IPS-20b (cell line): ENCODE measurements around the gene NOTCH3.

Experiments
- H3K27ac ChIP-seq: one replicate; pipeline ENCODE4 v1.5.1; 2013; ENCODE audit warnings: low read length
- H3K27me3 ChIP-seq: 2 replicates; pipeline ENCODE4 v1.6.1; 2013; ENCODE audit warnings: mild to moderate bottlenecking, low read length, inconsistent platforms; ENCODE audit not compliant: insufficient read depth
- H3K36me3 ChIP-seq: 2 replicates; pipeline ENCODE4 v1.6.1; 2013; ENCODE audit warnings: low read depth, mild to moderate bottlenecking, inconsistent platforms, low read length, moderate library complexity; ENCODE audit not compliant: insufficient read depth
- H3K4me1 ChIP-seq: 2 replicates; pipeline ENCODE4 v1.6.1; 2013; ENCODE audit warnings: mild to moderate bottlenecking, control low read depth, inconsistent platforms, low read length, moderate library complexity; ENCODE audit not compliant: insufficient read depth
- H3K4me3 ChIP-seq: 2 replicates; pipeline ENCODE4 v1.5.1; 2013; ENCODE audit warnings: mild to moderate bottlenecking, low read length, inconsistent platforms
- H3K9ac ChIP-seq: 2 replicates; pipeline ENCODE4 v1.6.1; 2013; ENCODE audit warnings: low read depth, mild to moderate bottlenecking, inconsistent platforms, low read length, moderate library complexity
- H3K9me3 ChIP-seq: 2 replicates; pipeline ENCODE4 v1.6.1; 2013; ENCODE audit warnings: mild to moderate bottlenecking, low read depth, low read length, inconsistent platforms; ENCODE audit not compliant: insufficient read depth

The NOTCH3 gene

DNA sequence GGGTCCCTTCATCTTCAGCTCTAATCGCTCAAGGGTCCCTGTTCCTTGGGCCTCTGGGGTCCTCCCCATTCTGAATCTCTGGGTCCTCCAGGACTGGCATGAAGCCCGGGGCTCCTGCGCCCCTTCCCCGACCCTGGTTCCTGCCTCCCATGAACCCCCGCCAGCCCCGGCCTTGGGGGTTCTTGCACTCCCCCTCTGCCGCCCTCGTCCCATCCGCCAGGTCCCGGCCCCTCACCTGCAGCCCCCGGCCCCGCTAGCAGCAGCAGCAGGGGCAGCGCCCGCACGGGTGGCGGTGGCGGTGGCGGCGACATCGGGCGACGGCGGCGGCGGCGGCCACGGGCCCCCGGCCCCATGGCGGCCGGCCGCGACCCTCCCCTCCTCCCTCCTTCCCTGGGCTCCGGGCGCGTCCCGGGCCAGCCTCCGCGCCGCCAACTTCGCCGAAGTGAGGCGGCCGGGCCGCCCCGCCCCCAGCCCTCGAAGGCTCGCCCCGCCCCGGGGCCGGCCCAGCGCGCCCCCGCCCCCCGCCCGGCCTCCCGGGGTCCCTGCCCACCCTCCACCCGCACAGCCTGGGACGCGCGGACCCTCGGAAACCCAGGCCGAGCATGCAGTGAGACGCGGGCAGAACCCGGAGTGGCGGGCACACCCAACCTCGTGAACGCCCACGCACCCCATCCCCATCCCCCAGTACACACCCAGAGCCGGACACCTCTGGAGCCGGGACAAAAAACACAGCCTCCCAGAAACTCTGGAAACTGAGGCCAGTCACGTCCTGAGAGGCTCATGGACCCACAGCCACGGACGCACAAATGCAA is at the start of gene NOTCH3:
TSS of gene NOTCH3 (minus strand) at position 443 of the 812 bp plus-strand sequence. CDS start at position 353, 90 bp downstream.
- H3K4me1 ChIP-seq, result peaks cover 14% of the 10 kb centered on the region
- peaks cover 27% of the 10 kb centered on the region for H3K36me3 ChIP-seq
- H3K4me3 ChIP-seq, result peak within 1 kb of the TSS; percentile 96
- no peaks in the 10 kb centered on the region for H3K9me3 ChIP-seq
- peak within 1 kb of the TSS; percentile 91 for H3K9ac ChIP-seq
- peaks cover 3% of the 10 kb centered on the region; the same call in 1 of the 2 replicates for H3K27me3 ChIP-seq
- H3K27ac ChIP-seq, result peak within 1 kb of the TSS; percentile 81

DNA sequence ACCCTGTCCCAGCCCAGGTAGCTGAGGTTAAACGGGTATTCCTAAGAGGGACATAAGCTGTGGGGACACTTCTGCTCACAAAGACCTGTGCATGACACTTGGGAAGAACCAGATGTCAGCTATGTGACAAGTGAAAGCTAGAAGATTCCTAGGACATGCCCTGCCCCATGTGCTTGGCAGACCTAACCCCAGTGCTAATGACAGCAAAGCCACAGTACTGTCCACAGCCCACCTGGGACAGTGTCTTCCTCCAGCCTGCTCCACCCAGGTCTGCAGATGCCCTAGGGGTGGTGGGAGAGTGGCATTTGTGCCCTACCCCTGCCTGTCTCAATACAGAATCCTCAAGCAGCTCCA is 49.8 kb upstream of the NOTCH3 start:
- Histone ChIP-seq H3K9me3 (no peaks in the 10 kb centered on the region), H3K27ac (no peak overlapping the region), H3K27me3 (no peaks in the 10 kb centered on the region), H3K36me3 (peaks cover 94% of the 10 kb centered on the region), H3K4me3 (no peak overlapping the region), H3K4me1 (peaks cover 5% of the 10 kb centered on the region; the same call in 1 of the 2 replicates), H3K9ac (0 out of 2 replicates have a peak overlapping the region, but pooled peaks have one; percentile 11)

DNA sequence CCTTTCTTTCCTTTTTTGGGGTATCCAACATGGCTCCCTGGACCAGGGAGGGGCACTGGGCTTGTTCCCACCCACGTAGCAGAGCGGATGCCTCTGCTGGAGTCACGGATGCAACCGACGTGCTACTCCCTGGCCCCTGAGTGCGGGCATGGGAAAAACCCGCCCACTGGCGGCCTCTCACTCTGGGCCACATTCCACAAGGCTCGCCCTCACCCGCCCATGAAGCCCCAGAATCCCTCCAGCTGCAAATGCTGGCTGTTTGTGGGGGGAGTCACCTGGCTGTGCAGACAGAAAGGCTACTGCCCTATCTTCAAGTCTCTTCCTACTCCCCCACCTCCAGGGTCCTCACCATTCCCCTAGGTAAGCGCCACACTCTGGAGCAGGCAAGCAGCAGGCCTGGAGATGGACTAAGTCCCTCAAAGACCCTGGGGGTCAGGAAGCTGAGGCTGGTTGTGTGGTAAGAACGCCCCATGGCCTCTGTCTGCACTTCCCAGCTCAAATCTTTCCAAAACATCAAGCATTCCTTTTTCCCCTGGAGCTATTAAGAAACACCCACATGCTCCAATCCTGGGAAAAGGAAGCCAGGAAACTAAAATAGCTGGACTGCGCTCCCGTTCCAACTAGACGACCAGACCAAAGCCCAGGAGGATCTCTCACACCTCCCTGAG is 49.3 kb upstream of the NOTCH3 start:
- no peak overlapping the region for H3K27ac ChIP-seq
- H3K9me3 ChIP-seq, result no peaks in the 10 kb centered on the region
- no peaks in the 10 kb centered on the region for H3K27me3 ChIP-seq
- H3K36me3 ChIP-seq, result peaks cover 94% of the 10 kb centered on the region
- H3K4me3 ChIP-seq, result no peak overlapping the region
- peaks cover 5% of the 10 kb centered on the region; the same call in 1 of the 2 replicates for H3K4me1 ChIP-seq
- H3K9ac ChIP-seq, result 0 out of 2 replicates have a peak overlapping the region, but pooled peaks have one; percentile 11

- Histone ChIP-seq H3K9me3 (no peaks in the 10 kb centered on the region), H3K27ac (no peak overlapping the region), H3K27me3 (no peaks in the 10 kb centered on the region), H3K36me3 (peaks cover 94% of the 10 kb centered on the region), H3K9ac (no peak overlapping the region), H3K4me1 (peaks cover 5% of the 10 kb centered on the region; the same call in 1 of the 2 replicates), H3K4me3 (no peak overlapping the region)
These were observed 48.7 kb upstream of the NOTCH3 start for GRCh38 chr19:15249528-15249874.

DNA sequence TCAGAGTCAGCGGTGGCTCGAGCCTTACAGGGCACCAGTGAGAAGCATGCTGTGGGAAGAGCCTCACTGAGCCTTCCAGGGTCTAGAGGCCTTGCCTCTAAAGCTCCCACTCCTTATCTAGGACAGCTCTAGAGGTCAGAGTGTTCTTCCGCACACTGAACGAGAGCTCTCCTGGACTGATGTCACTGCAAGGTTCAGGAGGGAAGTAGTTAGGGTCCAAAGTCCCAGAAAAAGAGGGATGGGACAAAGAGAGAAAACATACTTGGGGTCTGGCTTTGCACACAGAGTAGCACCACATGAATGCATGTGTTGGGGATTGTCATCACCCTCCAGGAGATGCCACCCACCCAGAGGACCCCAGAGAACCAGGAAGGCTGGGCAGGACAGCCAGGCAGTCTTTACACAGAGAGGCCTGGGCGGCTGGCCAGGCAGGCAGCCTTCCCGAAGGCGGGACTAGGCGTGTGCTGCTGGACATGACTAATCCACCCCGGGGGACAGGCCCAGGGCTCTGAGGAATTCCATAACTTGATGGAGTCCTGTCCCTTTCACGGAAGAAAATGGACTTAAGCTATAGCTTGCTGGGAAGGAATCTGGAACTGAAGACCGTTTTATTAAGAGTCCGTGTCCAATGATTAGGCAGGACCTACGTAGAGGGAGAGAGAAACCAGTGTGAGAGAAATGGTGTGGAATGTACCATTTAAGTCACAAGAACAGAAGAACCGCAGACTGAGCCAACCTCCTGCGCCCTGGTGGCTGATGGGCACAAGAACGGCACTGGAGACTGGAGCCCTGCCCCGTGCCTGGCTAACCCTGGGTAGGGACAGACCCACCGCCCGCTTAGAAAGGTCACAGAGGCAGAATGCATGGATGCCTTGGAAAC is 48.1 kb upstream of the NOTCH3 start:
- Histone ChIP-seq H3K36me3 (peaks cover 92% of the 10 kb centered on the region), H3K9ac (no peak overlapping the region), H3K27ac (no peak overlapping the region), H3K4me3 (no peak overlapping the region), H3K4me1 (peaks cover 5% of the 10 kb centered on the region; the same call in 1 of the 2 replicates), H3K9me3 (no peaks in the 10 kb centered on the region), H3K27me3 (no peaks in the 10 kb centered on the region)

GRCh38 chr19:15248106-15248505 is 47.3 kb upstream of the NOTCH3 start:
- H3K27ac ChIP-seq, result no peak overlapping the region
- H3K9me3 ChIP-seq, result no peaks in the 10 kb centered on the region
- H3K36me3 ChIP-seq, result peaks cover 91% of the 10 kb centered on the region
- H3K9ac ChIP-seq, result no peak overlapping the region
- no peak overlapping the region for H3K4me3 ChIP-seq
- no peaks in the 10 kb centered on the region for H3K27me3 ChIP-seq
- H3K4me1 ChIP-seq, result peaks cover 5% of the 10 kb centered on the region; the same call in 1 of the 2 replicates

- Histone ChIP-seq H3K27me3 (no peaks in the 10 kb centered on the region), H3K27ac (no peak overlapping the region), H3K9me3 (no peaks in the 10 kb centered on the region), H3K4me3 (no peak overlapping the region), H3K36me3 (peaks cover 87% of the 10 kb centered on the region), H3K9ac (no peak overlapping the region), H3K4me1 (peaks cover 5% of the 10 kb centered on the region; the same call in 1 of the 2 replicates)
These were observed 46.6 kb upstream of the NOTCH3 start for GRCh38 chr19:15247107-15248014.

DNA sequence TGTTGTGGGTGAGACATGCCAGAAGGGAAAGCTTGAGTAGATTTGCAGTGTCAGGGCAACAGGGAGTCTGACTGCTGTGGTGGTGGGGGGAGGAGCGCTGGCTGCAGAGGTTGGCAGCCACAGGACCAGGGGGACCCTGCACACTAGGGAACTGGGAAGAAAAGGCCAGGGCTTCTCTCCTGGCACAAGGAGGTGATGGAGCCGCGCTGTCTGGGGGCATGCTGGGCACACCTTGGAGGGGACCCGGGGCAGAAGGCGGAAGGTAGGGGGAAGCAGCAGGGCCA is 45.3 kb upstream of the NOTCH3 start:
- no peak overlapping the region for H3K9ac ChIP-seq
- H3K36me3 ChIP-seq, result peaks cover 92% of the 10 kb centered on the region
- no peaks in the 10 kb centered on the region for H3K27me3 ChIP-seq
- H3K4me1 ChIP-seq, result no peaks in the 10 kb centered on the region
- no peak overlapping the region for H3K4me3 ChIP-seq
- H3K27ac ChIP-seq, result no peak overlapping the region
- H3K9me3 ChIP-seq, result no peaks in the 10 kb centered on the region

DNA sequence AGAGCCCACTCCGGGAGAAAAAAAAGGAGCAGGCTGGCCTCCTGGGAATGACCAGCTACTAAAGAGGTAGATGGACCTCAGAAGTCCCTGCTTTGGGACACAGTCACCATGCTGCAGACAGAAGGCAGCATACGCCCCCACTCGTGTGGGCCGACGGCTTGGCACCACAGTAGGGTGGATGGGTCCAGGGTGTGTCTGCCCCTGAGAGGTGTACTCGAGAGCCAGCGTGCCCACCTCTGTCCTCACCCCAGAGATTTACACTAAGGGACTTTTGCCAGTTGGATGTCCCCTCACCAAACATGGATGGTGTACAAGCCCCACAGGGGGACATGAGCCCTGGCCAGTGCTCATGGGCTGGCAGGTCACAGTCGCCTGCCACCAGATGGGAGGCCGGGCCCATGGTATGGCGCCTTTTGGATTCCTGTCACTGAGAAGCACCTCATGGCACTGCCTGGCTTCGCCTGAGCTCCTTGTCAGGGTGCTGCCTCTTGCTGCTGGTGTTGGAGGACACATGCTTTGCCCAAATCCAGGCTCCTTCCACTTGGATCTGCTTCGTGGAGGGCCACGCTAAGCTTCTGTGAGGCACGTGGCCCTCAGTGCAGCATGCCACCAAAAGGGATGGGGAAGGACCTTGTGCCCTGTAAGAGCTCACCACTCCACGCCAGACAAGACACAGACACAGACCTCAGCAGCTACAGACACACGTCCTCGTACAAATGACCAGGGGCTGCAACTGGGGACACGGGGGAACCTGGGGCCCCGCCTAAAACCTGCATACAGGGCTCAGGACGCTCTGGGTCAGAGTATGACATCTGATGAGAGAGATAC is 44.8 kb upstream of the NOTCH3 start:
- Histone ChIP-seq H3K36me3 (peaks cover 92% of the 10 kb centered on the region), H3K27ac (no peak overlapping the region), H3K27me3 (no peaks in the 10 kb centered on the region), H3K4me3 (no peak overlapping the region), H3K9ac (no peak overlapping the region), H3K9me3 (no peaks in the 10 kb centered on the region), H3K4me1 (no peaks in the 10 kb centered on the region)

GRCh38 chr19:15244808-15245207 is 44.0 kb upstream of the NOTCH3 start:
- H3K27ac ChIP-seq, result no peak overlapping the region
- no peaks in the 10 kb centered on the region for H3K27me3 ChIP-seq
- no peak overlapping the region for H3K4me3 ChIP-seq
- peaks cover 92% of the 10 kb centered on the region for H3K36me3 ChIP-seq
- H3K4me1 ChIP-seq, result no peaks in the 10 kb centered on the region
- H3K9ac ChIP-seq, result no peak overlapping the region
- no peaks in the 10 kb centered on the region for H3K9me3 ChIP-seq
